DOHH2 (cell line): Measurements from ENCODE around the gene ABTB2.
A peak's percentile ranks its signal among the peaks of the same experiment; 100 is the strongest.

ENCODE experiments used
- H3F3A ChIP-seq: fragments of 200-600 bp; sonication (generic), shearing (Covaris generic); 2 replicates; pipeline ENCODE4 v1.6.0; 2016; ENCODE audit warnings: antibody characterized with exemption, mild to moderate bottlenecking; ENCODE audit not compliant: control insufficient read depth, insufficient read depth
- H3K27ac ChIP-seq: fragments of 200-600 bp; sonication (generic); 2 replicates; pipeline ENCODE4 v1.5.1; 2014; ENCODE audit warnings: low read depth, mild to moderate bottlenecking, low read length, moderate library complexity
- H3K27me3 ChIP-seq: fragments of 200-600 bp; sonication (generic); 2 replicates; pipeline ENCODE4 v1.6.1; 2014; ENCODE audit warnings: mild to moderate bottlenecking, low read length, mixed read lengths; ENCODE audit not compliant: control insufficient read depth
- H3K36me3 ChIP-seq: fragments of 200-600 bp; sonication (generic); 2 replicates; pipeline ENCODE4 v1.6.1; 2014; ENCODE audit warnings: mild to moderate bottlenecking, low read length, moderate library complexity, mixed read lengths; ENCODE audit not compliant: control insufficient read depth
- H3K4me1 ChIP-seq: fragments of 200-600 bp; sonication (generic); 2 replicates; pipeline ENCODE4 v1.6.1; 2014; ENCODE audit warnings: mild to moderate bottlenecking, low read length, mixed read lengths; ENCODE audit not compliant: control insufficient read depth
- H3K4me2 ChIP-seq: fragments of 200-600 bp; sonication (generic); 2 replicates; pipeline ENCODE4 v1.6.0; 2014; ENCODE audit warnings: mild to moderate bottlenecking, low read length, moderate library complexity
- H3K4me3 ChIP-seq: fragments of 200-600 bp; sonication (generic); 2 replicates; pipeline ENCODE4 v1.5.1; 2014; ENCODE audit warnings: mild to moderate bottlenecking, low read length, mixed read lengths
- H3K79me2 ChIP-seq: fragments of 200-600 bp; sonication (generic); 2 replicates; pipeline ENCODE4 v1.6.1; 2014; ENCODE audit warnings: mild to moderate bottlenecking, low read length, mixed read lengths; ENCODE audit not compliant: control insufficient read depth
- H3K9me2 ChIP-seq: fragments of 200-600 bp; sonication (generic); replicated peaks from 2 replicates; pipeline ENCODE4 v1.6.1; 2014; ENCODE audit warnings: mild to moderate bottlenecking, low read length, mixed read lengths; ENCODE audit not compliant: control insufficient read depth
- H3K9me3 ChIP-seq: fragments of 200-600 bp; sonication (generic); 2 replicates; pipeline ENCODE4 v1.6.1; 2014; ENCODE audit warnings: antibody characterized with exemption, low read length, mixed read lengths; ENCODE audit not compliant: control insufficient read depth, insufficient read depth
- H4K20me1 ChIP-seq: fragments of 200-600 bp; sonication (generic); 2 replicates; pipeline ENCODE4 v1.6.0; 2014; ENCODE audit warnings: low read depth, mild to moderate bottlenecking, antibody characterized with exemption, low read length, moderate library complexity; ENCODE audit not compliant: control insufficient read depth, insufficient read depth
- CTCF ChIP-seq: fragments of 200-600 bp; sonication (generic); IDR thresholded peaks from one replicate; pipeline ENCODE4 v1.5.1; 2014; ENCODE audit warnings: antibody characterized with exemption, mild to moderate bottlenecking, low read depth, low read length; ENCODE audit not compliant: poor library complexity, severe bottlenecking
- EZH2phosphoT487 ChIP-seq: fragments of 200-600 bp; sonication (generic); IDR thresholded peaks from 2 replicates; pipeline ENCODE4 v1.6.1; 2017; ENCODE audit warnings: borderline replicate concordance, mild to moderate bottlenecking, antibody characterized with exemption, low read length, moderate library complexity, mixed read lengths

Gene ABTB2

GRCh38 chr11:34363363-34364084, 5.7 kb upstream of the ABTB2 start:
- H3K27ac ChIP-seq = no peak overlapping the region
- H3K4me1 ChIP-seq = peaks cover 9% of the 10 kb centered on the region
- H3K9me2 ChIP-seq = no peaks in the 10 kb centered on the region

GRCh38 chr11:34360046-34360445, 2.2 kb upstream of the ABTB2 start:
- Histone ChIP-seq H3K27ac (no peak overlapping the region), H4K20me1 (no peaks in the 10 kb centered on the region), H3K36me3 (no peaks in the 10 kb centered on the region), H3K79me2 (no peaks in the 10 kb centered on the region), H3F3A (no peaks in the 10 kb centered on the region), H3K4me2 (no peak overlapping the region), H3K9me3 (no peaks in the 10 kb centered on the region), H3K27me3 (peaks cover 55% of the 10 kb centered on the region), H3K9me2 (no peaks in the 10 kb centered on the region), H3K4me3 (no peak overlapping the region), H3K4me1 (peaks cover 23% of the 10 kb centered on the region)
- TF ChIP-seq EZH2phosphoT487 (no peak), CTCF (no peak)

More at GRCh38 chr11:34363363-34364084, 5.7 kb upstream of the ABTB2 start:
- Histone ChIP-seq H3K36me3 (no peaks in the 10 kb centered on the region), H3K4me2 (no peak overlapping the region), H3K27me3 (peaks cover 26% of the 10 kb centered on the region), H3K9me3 (no peaks in the 10 kb centered on the region), H4K20me1 (no peaks in the 10 kb centered on the region), H3K79me2 (no peaks in the 10 kb centered on the region), H3K4me3 (no peak overlapping the region), H3F3A (no peaks in the 10 kb centered on the region)
- TF ChIP-seq EZH2phosphoT487 (no peak), CTCF (no peak)

- Histone ChIP-seq H3K27ac (no peak overlapping the region), H3K9me2 (no peaks in the 10 kb centered on the region), H3K4me3 (peak overlapping the region; percentile 80)
Measured at GRCh38 chr11:34359548-34359891, 1.7 kb upstream of the ABTB2 start.

More at GRCh38 chr11:34359548-34359891, 1.7 kb upstream of the ABTB2 start:
- Histone ChIP-seq H3K27me3 (peaks cover 60% of the 10 kb centered on the region), H3F3A (no peaks in the 10 kb centered on the region), H3K4me2 (peak overlapping the region; percentile 93), H4K20me1 (no peaks in the 10 kb centered on the region), H3K4me1 (peaks cover 23% of the 10 kb centered on the region), H3K79me2 (no peaks in the 10 kb centered on the region), H3K9me3 (no peaks in the 10 kb centered on the region), H3K36me3 (no peaks in the 10 kb centered on the region)
- TF ChIP-seq EZH2phosphoT487 (no peak), CTCF (peak; percentile 47)
